Fibroblast of lung (primary cell): Measurements from ENCODE around the gene MAP4K4. TPM values are rescaled to one million over a fixed set of nuclear protein-coding genes. Genes with fewer than 3 reads are reported as not detected.

Experiments
- DNase-seq, 2 donors: peaks; one replicate each; pipeline versions ENCODE4 v3.0.0 to v3.0.0-alpha.2; 2010; ENCODE audit warnings: low read depth in 2 of 2
- H2AFZ ChIP-seq: 2 replicates; pipeline ENCODE4 v1.5.1; 2012; ENCODE audit warnings: low read length, control low read depth, inconsistent platforms
- H3K27ac ChIP-seq: 2 replicates; pipeline ENCODE4 v1.5.1; 2011; ENCODE audit warnings: low read length, control low read depth; ENCODE audit not compliant: insufficient read depth
- H3K27me3 ChIP-seq: 2 replicates; pipeline ENCODE4 v1.5.1; 2011; ENCODE audit warnings: mild to moderate bottlenecking, low read length; ENCODE audit not compliant: control insufficient read depth, insufficient read depth
- H3K36me3 ChIP-seq: 2 replicates; pipeline ENCODE4 v1.5.1; 2011; ENCODE audit warnings: low read length; ENCODE audit not compliant: control insufficient read depth, insufficient read depth
- H3K4me1 ChIP-seq: 2 replicates; pipeline ENCODE4 v1.5.1; 2011; ENCODE audit warnings: low read length; ENCODE audit not compliant: control insufficient read depth, insufficient read depth; ENCODE audit errors: extremely low read depth
- H3K4me2 ChIP-seq: 2 replicates; pipeline ENCODE4 v1.5.1; 2011; ENCODE audit warnings: low read length, control low read depth; ENCODE audit not compliant: insufficient read depth; ENCODE audit errors: extremely low read depth
- H3K4me3 ChIP-seq, 4 experiments: fragments of 200-600 bp in 1 of 4; sonication (generic) in 1 of 4; replicated peaks in 1 of 4; 2 replicates each; pipeline ENCODE4 v1.5.1; 2011 to 2016; ENCODE audit warnings: low read length in 4 of 4, low read depth in 3 of 4, mild to moderate bottlenecking in 3 of 4, control low read depth in 2 of 4, inconsistent platforms in 1 of 4, mixed read lengths in 1 of 4; ENCODE audit not compliant: insufficient read depth in 1 of 4; ENCODE audit errors: control extremely low read depth in 1 of 4
- H3K79me2 ChIP-seq: 2 replicates; pipeline ENCODE4 v1.5.1; 2012; ENCODE audit warnings: mild to moderate bottlenecking, low read length, inconsistent platforms; ENCODE audit not compliant: control insufficient read depth, insufficient read depth
- H3K9ac ChIP-seq: 2 replicates; pipeline ENCODE4 v1.5.1; 2011; ENCODE audit warnings: mild to moderate bottlenecking, low read length, control low read depth; ENCODE audit not compliant: insufficient read depth
- H3K9me3 ChIP-seq: 2 replicates; pipeline ENCODE4 v1.5.1; 2012; ENCODE audit warnings: low read depth, low read length; ENCODE audit not compliant: control insufficient read depth, insufficient read depth
- H4K20me1 ChIP-seq: 2 replicates; pipeline ENCODE4 v1.5.1; 2011; ENCODE audit warnings: low read length; ENCODE audit not compliant: control insufficient read depth, insufficient read depth; ENCODE audit errors: extremely low read depth
- CTCF ChIP-seq, 2 donors: IDR thresholded peaks in 1 of 2; conservative IDR thresholded peaks in 1 of 2; 1 replicate in 1 of 2; 2 replicates in 1 of 2; pipeline ENCODE4 v1.5.1; 2011 to 2012; ENCODE audit warnings: low read length in 2 of 2, control low read depth in 1 of 2, inconsistent platforms in 1 of 2, low read depth in 1 of 2, mild to moderate bottlenecking in 1 of 2
- EZH2 ChIP-seq: IDR thresholded peaks from 2 replicates; pipeline ENCODE4 v1.5.1; 2012; ENCODE audit warnings: low read length, control low read depth, mild to moderate bottlenecking; ENCODE audit errors: missing control alignments
- polyA plus RNA-seq, 2 donors: library from polyadenylated mRNA; depleted of rRNA in 1 of 2; stranded (reverse) in 1 of 2; unstranded in 1 of 2; fragments of >200 nt; gene quantifications; 2 replicates each; pipeline ENCODE4 v1.2.1, GENCODE V29; 2011 to 2012; ENCODE audit warnings: missing spikeins in 1 of 2
- total RNA-seq: library from RNA; depleted of rRNA; stranded (reverse); fragments of >200 nt; gene quantifications from 2 replicates; pipeline ENCODE4 v1.2.1, GENCODE V29; 2014

The MAP4K4 gene
- total and polyA plus RNA-seq, 2 donors (not counting 1 experiment from before 2014, with no cell fraction given): 113 to 164 TPM

DNA sequence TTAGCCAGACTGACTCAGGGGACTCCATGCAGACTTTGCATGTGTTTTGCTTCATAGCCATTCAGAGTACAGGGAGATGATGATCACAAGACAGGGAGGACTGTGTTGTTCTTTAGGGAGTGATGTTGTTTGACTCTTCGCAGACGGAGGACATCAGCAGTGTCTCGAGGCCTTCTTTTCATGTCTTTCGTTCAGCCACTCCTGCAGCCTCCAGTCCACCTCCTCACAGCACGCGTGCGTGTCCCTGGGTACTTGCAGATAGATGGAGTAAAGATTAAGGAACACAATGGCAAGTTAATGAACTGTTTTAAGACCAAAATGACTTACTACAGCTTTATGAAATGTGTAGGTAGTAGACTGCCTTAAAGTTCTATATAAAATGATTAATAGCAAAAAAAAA is 114.7 kb downstream of the MAP4K4 start:
- Histone ChIP-seq H3K9me3 (no peaks in the 10 kb centered on the region), H3K9ac (no peak overlapping the region), H3K4me3 (no peak overlapping the region), H3K4me2 (no peak overlapping the region), H3K79me2 (peaks cover 94% of the 10 kb centered on the region), H3K27me3 (no peaks in the 10 kb centered on the region), H3K36me3 (no peaks in the 10 kb centered on the region), H3K4me1 (peaks cover 8% of the 10 kb centered on the region), H3K27ac (no peak overlapping the region), H2AFZ (no peak overlapping the region), H4K20me1 (no peaks in the 10 kb centered on the region)
- DNase-seq: no peak
- TF ChIP-seq CTCF (conservative IDR thresholded peaks at IDR 0.05 in 1 of 2, IDR thresholded peaks at IDR 0.05 in 1 of 2; ENCODE audit: low read depth in 1 of 2, low read length in 2 of 2) (no peak), EZH2 (no peak)

DNA sequence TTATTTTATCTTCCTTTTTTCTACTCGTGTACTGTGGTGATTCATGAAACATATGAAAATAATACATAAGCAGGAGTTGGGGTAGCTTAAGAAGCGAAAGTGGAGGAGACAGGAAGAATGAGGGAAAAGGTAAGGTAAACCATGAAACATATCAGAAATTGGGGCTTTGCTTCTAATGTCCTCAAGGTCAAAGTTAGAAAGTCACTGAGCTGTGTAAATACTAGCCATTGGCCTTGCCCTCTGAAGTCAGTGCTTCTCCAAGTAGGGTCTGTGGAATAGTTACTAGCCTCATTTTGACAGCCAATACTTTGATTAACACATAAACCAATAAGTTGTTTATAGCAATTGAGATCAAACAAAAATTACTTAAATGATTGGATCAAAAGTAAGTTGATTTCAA is 117.2 kb downstream of the MAP4K4 start:
- Histone ChIP-seq H3K9me3 (no peaks in the 10 kb centered on the region), H3K4me2 (no peak overlapping the region), H3K36me3 (no peaks in the 10 kb centered on the region), H3K79me2 (peaks cover 95% of the 10 kb centered on the region), H3K4me1 (peaks cover 16% of the 10 kb centered on the region), H3K27ac (no peak overlapping the region), H2AFZ (no peak overlapping the region), H4K20me1 (no peaks in the 10 kb centered on the region), H3K27me3 (no peaks in the 10 kb centered on the region), H3K9ac (no peak overlapping the region), H3K4me3 (no peak overlapping the region)
- TF ChIP-seq CTCF (conservative IDR thresholded peaks at IDR 0.05 in 1 of 2, IDR thresholded peaks at IDR 0.05 in 1 of 2; ENCODE audit: low read depth in 1 of 2, low read length in 2 of 2) (no peak), EZH2 (no peak)
- no peak for DNase-seq

DNA sequence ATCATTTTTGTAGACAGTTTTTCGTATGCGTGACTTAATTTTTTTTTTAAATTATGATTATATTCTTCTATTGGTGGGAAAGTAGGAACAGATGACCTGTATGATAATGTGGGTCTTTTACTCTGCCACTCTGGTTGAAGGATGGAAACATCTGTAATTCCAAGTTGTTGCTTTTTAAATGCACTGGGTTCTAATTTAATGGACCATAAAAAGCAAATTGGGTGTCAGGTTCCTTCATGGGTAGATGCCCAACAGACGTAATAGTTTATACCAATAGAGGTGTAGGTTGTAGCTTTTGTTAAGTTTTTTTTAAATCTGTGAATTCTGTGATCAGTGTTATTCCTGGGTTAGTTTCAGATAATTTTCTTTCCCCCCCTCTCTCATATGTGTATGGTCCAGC is 117.6 kb downstream of the MAP4K4 start:
- H2AFZ ChIP-seq: no peak overlapping the region
- H3K4me2 ChIP-seq: no peak overlapping the region
- H3K27me3 ChIP-seq: no peaks in the 10 kb centered on the region
- DNase-seq: no peak
- no peak for TF ChIP-seq EZH2
- no peak for TF ChIP-seq CTCF (conservative IDR thresholded peaks at IDR 0.05 in 1 of 2, IDR thresholded peaks at IDR 0.05 in 1 of 2; ENCODE audit: low read depth in 1 of 2, low read length in 2 of 2)
- H3K4me1 ChIP-seq: peaks cover 16% of the 10 kb centered on the region
- H3K36me3 ChIP-seq: no peaks in the 10 kb centered on the region
- H4K20me1 ChIP-seq: no peaks in the 10 kb centered on the region
- no peaks in the 10 kb centered on the region for H3K9me3 ChIP-seq
- H3K27ac ChIP-seq: no peak overlapping the region
- no peak overlapping the region for H3K4me3 ChIP-seq
- peaks cover 95% of the 10 kb centered on the region for H3K79me2 ChIP-seq
- H3K9ac ChIP-seq: no peak overlapping the region
